Epithelial cell of esophagus (primary cell): ENCODE results near the gene SYNE1.
"Not testable (repeated sequence)": the region's sequence is repeated elsewhere in the genome, so short reads cannot be mapped to it uniquely, and the experiment has no call there.

ENCODE experiments used
- DNase-seq: peaks from one replicate; pipeline ENCODE4 v3.0.0; 2010; ENCODE audit warnings: low read depth
- H3K4me3 ChIP-seq: 2 replicates; pipeline ENCODE4 v1.5.1; 2011; ENCODE audit warnings: mild to moderate bottlenecking, low read length, control low read depth
- CTCF ChIP-seq: IDR thresholded peaks from 2 replicates; pipeline ENCODE4 v1.5.1; 2011; ENCODE audit warnings: low read depth, mild to moderate bottlenecking, low read length, control low read depth, inconsistent platforms; ENCODE audit not compliant: insufficient read depth; ENCODE audit errors: missing control alignments

The SYNE1 gene

GRCh38 chr6:152085451-152085921 lies 551.7 kb downstream of the SYNE1 start:
- TF ChIP-seq CTCF, result no peak
- peak; percentile 79 for DNase-seq
- no peak overlapping the region for H3K4me3 ChIP-seq

- no peak overlapping the region for H3K4me3 ChIP-seq
Observed at GRCh38 chr6:152078804-152079203, 558.4 kb downstream of the SYNE1 start.

GRCh38 chr6:152078001-152078400 lies 559.2 kb downstream of the SYNE1 start:
- H3K4me3 ChIP-seq, result no peak overlapping the region
- DNase-seq, result no peak
- TF ChIP-seq CTCF, result no peak

More at GRCh38 chr6:152078804-152079203, 558.4 kb downstream of the SYNE1 start:
- TF ChIP-seq CTCF, result no peak
- DNase-seq, result no peak

GRCh38 chr6:152076242-152076641 lies 560.9 kb downstream of the SYNE1 start:
- H3K4me3 ChIP-seq, DNase-seq: not testable (repeated sequence)

- no peak for DNase-seq
- H3K4me3 ChIP-seq, result no peak overlapping the region
- no peak for TF ChIP-seq CTCF
Observed at GRCh38 chr6:152071843-152072242, 565.3 kb downstream of the SYNE1 start.
